HG03175 (cell line): ENCODE measurements around the gene IQCF6.
"Not testable (repeated sequence)": the region's sequence is repeated elsewhere in the genome, so short reads cannot be mapped to it uniquely, and the experiment has no call there.

Experiments used
- ATAC-seq: cut with Tn5 transposase; IDR thresholded peaks from one replicate; pipeline ENCODE4 v1.9.1; 2021; ENCODE audit warnings: mild to moderate bottlenecking, moderate library complexity; ENCODE audit not compliant: unreplicated experiment

Gene IQCF6

DNA sequence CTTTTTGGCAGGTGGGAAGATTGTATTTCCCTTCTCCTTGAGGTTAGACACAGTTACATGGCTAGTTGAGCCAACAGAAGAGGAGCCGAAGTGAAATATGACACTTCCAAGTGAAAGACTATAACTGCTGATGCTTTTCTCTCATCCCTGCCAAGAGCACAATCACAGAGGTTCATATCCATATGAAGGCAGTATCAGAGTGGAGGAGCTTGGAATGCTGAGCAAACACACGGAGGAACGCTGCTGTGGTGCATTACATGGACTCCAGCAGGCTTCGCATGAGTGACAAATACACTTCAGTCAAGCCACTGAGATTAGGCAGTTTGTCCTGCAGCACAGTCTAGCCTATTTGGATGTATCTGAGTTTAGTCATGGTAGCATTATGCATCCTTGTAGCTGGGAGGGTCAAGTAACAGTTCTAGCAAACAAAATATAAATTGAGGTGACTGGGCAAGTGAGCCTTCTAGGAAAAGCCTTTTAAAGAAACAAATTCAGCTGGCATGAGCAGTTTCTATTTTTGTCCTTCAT, 5.4 kb downstream of the IQCF6 start:
- ATAC-seq: no peak

DNA sequence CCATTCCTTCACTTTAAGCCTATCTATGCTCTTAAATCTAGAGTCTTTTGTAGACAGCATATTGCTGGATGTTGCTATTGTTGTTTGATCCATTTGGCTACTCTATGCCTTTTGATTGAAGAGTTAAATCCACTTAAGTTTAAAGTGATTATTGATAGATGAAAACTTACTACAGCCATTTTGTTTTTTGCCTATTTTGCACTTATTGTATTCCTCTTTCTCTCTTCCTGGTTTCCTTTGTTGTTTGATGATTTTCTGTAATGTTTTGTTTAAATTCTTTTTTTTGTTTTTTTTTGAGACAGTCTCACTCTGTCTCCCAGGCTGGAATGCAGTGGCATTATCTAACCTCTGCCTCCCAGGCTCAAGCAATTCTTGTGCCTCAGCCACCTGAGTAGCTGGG, 19.8 kb downstream of the IQCF6 start:
- ATAC-seq: no peak

DNA sequence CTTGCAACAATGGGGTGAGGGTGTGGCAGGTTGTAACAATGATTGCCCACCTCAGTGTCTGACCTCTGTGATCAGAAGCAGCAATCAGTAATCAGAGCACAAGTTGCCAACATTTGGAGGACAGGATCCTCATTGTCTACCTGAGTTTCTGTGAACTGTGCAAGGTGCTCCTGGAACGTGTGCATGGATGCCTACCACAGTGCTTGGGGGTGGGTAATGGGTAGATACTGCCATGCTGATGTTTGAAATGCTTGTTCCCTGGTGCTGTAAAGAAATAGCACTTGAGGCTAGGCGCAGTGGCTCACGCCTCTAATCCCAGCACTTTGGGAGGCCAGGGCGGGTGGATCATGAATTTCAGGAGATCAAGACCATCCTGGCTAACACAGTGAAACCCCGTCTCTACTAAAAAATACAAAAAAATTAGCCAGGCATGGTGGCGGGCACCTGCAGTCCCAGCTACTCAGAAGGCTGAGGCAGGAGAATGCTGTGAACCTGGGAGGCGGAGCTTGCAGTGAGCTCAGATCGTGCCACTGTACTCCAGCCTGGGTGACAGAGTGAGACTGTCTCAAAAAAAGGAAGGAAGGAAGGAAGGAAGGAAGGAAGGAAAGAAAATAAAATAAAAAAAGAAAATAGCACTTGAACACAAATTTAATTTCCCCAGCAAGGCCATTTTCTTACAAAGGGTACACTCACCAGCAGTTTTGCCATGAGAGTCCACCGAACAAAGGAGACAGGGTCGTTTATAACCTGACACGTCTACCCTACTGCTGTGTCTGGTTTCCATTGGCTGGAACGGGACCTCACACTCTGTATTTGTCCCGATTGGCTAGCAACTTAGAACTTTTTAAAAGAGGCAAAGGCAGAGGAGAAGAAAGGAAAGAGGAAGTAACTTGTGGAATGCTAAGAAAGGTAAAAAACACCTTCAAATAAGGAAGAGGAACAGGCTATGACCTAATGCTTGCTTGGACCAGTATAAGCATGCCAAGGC, 25.0 kb downstream of the IQCF6 start:
- ATAC-seq: not testable (repeated sequence)

DNA sequence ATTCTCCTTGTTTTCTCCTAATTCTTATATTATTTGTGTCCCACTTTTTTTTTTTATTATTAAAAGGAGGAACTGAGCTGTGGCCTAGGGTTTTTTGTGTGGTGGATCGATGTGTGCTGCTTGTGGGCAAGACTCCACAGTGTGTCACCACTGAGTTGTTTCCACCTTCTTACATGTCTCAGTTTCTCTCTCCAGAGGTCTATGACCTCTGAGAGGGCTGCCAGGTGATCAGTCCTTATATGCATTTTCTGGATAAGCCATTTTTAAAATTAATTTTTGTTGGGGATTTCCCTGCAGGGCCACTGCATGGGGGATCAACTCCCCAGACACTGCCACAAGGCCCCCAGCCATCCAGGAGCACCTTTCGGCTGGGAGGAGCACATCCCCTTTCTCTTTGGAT, 27.8 kb downstream of the IQCF6 start:
- ATAC-seq: peak; percentile 64

DNA sequence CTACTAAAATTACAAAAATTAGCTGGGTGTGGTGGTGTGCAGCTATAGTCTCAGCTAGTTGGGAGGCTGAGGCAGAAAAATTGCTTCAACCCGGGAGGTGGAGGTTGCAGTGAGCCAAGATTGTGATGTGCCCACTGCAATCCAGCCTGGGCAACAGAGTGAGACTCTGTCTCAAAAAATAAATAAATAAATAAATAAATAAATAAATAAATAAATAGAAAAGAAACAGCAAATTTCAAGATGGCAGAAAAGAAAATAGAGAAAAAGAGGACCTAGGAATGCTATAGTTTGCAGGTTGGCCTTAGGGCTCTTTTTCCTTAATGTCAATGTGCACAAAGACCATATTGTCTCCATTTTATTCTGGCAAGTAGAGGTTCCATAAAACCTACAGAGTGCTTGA, 28.2 kb downstream of the IQCF6 start:
- no peak for ATAC-seq

DNA sequence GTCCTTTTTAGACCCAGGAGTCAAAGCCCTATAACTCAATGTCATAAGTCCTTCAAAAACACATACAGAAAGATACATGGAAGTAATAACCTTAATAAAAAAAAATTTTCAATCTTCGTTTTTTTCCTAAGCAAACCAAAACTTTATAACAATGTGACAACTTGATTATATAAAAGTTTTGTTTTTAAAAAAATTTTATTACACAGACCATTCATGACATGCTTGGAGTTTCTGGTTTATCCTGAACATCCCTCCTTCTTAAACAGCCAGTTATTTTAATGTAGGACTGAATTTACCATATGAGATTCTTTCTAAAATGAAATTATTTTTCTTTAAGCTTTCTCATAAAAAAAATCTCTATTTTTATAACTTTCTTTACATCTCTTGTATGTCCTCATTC, 30.7 kb downstream of the IQCF6 start:
- ATAC-seq: no peak

DNA sequence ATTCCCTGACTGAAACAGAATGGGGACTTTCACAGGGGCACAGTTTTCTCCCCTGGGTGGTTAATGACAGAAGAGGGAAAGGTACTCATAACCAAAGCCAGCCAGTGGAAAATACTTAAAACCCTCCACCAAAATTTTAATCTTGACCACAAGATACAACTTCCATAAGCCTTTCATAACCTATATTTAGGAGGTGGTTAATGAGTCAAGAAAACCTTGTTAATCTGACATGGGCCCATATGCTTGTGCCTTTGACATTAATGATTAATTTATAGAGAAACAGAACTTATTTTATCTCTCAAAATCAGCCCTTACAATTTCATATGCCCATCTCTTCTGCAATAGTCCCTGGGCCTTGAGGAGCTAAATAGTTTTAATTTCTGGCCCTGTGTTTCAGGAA, 31.2 kb downstream of the IQCF6 start:
- ATAC-seq: no peak

DNA sequence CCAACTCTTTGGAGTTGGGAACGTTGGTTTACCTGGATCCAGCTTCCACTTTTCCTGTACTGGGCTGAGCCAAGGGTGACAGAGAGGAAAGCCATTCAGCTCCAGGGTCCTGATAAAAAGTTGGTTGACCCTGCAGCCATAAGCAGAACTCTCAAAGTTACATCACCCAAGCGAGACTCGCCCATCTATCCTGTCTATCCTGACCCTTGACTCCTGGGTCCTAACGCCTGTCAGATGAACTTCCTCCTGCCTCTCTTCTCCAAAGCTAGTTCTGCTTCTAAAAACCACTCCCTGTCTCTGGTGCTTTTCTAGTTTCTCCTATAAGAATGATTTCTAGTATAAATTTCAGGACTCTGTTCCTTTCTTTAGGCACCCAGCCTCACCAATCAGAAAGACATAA, 36.1 kb downstream of the IQCF6 start:
- ATAC-seq: not testable (repeated sequence)

DNA sequence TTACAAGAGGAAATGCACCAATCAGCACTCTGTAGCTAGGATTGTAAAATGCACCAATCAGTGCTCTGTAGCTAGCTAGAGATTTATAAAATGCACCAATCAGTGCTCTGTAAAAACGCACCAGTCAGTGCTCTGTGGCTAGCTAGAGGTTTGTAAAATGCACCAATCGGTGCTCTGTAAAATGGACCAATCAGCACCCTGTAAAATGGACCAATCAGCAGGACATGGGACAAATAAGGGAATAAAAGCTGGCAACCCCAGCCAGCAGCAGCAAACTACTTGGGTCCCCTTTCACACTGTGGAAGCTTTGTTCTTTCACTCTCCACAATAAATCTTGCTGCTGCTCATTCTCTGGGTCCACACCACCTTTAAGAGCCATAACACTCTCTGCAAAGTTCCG, 36.7 kb downstream of the IQCF6 start:
- ATAC-seq: not testable (repeated sequence)

DNA sequence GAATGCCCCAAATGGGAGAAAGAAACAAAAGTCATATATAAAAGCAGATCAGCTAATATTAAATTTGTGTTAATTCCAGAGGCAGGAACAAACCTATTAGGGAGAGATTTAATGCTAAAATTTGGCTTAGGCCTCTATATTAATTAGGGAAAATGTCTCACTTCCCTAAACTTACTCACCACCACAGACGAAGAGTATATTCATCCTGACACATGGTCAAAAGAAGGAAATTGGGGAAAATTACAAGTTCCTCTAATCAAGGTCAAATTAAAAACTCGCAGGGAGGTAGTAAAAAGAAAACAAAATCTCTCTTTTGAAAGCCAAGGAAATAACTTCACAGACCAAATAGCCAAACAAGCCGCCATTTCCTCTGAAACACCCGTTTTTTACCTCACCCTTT, 39.9 kb downstream of the IQCF6 start:
- no peak for ATAC-seq

DNA sequence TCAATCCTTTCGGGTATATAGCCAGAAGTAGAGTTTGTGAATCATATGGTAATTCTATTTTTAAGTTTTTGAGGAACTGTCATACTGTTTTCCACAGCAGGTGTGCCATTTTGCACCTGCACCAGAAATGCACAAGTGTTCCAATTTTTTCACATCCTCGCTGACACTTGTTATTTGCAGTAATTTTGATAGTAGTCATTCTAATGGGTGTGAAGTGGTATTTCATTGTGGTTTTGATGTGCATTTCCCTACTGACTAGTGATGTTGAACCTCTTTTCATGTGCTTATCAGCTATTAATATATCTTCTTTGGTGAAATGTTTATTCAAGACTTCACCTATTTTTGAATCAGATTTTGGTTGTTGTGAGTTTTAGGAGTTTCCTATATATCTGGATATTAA, 43.1 kb downstream of the IQCF6 start:
- no peak for ATAC-seq

DNA sequence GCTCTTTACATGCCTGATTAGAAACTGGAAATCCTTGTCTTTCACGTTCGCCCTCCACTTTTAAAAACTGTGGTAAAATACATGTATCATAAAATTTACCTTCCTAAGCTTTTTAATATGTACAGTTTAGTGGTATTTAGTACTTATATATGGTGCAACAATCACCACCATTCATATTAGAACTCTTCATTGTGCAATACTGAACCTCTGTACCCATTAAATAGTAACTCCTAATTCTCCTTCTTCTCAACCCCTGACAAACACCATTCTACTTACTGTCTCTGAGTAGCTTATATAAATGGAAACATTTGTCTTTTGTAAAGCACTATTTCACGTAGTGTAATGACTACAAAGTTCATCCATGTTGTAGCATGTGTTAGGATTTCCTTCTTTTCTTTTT, 44.0 kb downstream of the IQCF6 start:
- ATAC-seq: no peak

DNA sequence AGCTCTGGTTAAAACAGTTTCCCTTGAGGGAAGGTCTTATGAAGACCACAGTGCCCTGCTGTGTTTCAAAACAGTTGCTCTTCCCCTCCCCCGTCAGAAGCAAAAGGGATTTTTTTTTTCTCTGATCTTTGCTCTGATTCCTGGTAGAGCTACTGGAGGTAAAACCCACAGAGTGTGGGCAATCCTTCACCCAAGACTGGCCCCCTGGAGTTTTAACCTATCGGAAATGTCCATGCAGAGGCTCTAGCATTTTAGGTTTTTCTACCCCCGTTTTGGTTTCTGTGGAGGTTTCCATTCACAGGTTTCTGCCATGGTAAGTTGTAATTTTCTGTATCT, 44.5 kb downstream of the IQCF6 start:
- no peak for ATAC-seq

DNA sequence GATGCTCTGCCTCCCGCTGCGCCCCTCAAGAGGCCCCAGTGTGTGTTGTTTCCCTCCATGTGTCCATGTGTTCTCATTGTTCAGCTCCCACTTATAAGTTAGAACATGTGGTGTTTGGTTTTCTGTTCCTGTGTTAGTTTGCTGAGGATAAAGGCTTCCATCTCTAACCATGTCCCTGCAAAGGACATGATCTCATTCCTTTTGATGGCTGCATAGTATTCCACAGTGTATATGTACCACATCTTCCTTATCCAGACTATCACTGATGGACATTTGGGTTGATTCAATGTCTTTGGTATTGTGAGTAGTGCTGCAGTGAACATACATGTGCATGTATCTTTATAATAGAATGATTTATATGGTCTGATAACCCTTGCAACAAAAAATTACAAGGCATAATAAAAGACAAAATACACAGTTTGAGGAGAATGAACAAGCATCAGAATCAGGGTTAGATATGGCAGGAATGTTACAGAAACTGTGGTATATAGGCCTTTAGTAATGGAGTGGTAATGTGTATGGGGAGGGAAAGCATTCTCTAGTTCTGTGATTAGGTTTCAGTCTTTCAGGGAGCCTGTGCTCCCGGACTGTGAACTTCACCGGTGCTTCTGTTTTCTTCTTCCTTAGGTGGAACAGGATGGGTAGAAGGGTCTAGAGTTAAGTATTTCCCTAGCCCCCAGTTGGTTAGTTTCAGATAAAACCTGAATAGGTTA, 45.0 kb downstream of the IQCF6 start:
- ATAC-seq: no peak

DNA sequence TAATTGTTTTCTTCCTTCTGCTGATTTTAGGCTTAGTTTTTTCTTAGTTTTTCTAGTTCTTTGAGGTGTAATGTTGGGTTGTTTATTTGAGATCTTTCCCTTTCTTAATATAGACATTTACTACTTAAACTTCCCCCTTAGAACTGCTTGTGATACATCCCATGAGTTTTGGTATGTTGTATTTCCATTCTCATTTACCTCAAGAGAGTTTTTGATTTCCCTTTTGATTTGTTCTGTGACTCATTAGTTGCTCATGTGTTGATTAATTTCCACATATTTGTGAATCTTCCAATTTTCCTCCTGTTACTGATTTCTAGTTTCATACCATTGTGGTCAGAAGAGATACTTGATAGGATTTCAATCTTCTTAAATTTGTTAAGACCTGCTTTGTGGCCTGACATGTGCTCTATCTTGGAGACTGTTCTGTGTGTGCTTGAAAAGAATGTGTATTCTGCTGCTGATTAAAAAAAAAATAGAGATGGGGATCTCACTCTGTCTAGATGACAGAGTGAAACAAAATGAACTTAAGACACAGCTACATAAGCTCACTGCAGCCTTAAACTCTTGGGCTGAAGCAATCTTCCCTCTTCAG, 49.9 kb downstream of the IQCF6 start:
- ATAC-seq: no peak
